ENCODE results near the gene SNTG2.

DNA sequence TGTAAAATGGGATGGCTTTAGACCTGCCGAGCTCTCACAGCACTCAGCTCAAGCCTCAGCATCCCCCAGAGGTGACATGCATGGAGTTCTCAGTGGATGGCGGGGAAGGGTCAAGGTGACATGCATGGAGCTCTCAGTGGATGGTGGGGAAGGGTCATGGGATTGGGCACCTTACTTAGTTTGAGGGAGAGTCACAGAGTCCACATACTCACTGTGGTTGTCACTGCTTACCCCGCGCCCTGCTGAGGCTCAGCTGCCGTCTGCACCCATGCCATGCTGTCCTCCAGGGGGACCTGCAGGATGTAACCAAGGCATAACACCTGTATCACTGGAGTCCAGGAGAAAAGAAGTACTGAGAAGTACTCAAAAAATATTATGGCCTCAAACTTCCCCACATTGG is 350.4 kb downstream of the SNTG2 start:
- TF ChIP-seq POLR2A (IDR thresholded peaks at IDR 0.05): no peak
- TF ChIP-seq, protein P1, sequence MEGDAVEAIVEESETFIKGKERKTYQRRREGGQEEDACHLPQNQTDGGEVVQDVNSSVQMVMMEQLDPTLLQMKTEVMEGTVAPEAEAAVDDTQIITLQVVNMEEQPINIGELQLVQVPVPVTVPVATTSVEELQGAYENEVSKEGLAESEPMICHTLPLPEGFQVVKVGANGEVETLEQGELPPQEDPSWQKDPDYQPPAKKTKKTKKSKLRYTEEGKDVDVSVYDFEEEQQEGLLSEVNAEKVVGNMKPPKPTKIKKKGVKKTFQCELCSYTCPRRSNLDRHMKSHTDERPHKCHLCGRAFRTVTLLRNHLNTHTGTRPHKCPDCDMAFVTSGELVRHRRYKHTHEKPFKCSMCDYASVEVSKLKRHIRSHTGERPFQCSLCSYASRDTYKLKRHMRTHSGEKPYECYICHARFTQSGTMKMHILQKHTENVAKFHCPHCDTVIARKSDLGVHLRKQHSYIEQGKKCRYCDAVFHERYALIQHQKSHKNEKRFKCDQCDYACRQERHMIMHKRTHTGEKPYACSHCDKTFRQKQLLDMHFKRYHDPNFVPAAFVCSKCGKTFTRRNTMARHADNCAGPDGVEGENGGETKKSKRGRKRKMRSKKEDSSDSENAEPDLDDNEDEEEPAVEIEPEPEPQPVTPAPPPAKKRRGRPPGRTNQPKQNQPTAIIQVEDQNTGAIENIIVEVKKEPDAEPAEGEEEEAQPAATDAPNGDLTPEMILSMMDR (IDR thresholded peaks at IDR 0.05): no peak

All from esophagus squamous epithelium (tissue), 4 donors.